KMS-11 (cell line): ENCODE results near the gene XRN2.

Experiments
- H2AFZ ChIP-seq: fragments of 200-600 bp; sonication (generic); 2 replicates; pipeline ENCODE4 v1.6.1; 2016; ENCODE audit warnings: antibody characterized with exemption, mixed run types, low read depth
- H3K27ac ChIP-seq: fragments of 200-600 bp; sonication (generic); 2 replicates; pipeline ENCODE4 v1.6.1; 2016; ENCODE audit warnings: mild to moderate bottlenecking, mixed run types
- H3K27me3 ChIP-seq: fragments of 200-600 bp; sonication (generic); 2 replicates; pipeline ENCODE4 v1.6.1; 2017; ENCODE audit warnings: mild to moderate bottlenecking, low read depth, mixed run types, moderate library complexity; ENCODE audit not compliant: insufficient read depth
- H3K36me3 ChIP-seq: fragments of 200-600 bp; sonication (generic); 2 replicates; pipeline ENCODE4 v1.6.1; 2017; ENCODE audit warnings: mild to moderate bottlenecking, mixed run types; ENCODE audit not compliant: insufficient read depth
- H3K4me1 ChIP-seq: fragments of 200-600 bp; sonication (generic); 2 replicates; pipeline ENCODE4 v1.6.1; 2016; ENCODE audit warnings: mild to moderate bottlenecking, low read depth, mixed run types; ENCODE audit not compliant: poor library complexity, severe bottlenecking
- H3K4me2 ChIP-seq: fragments of 200-600 bp; sonication (generic); 2 replicates; pipeline ENCODE4 v1.7.0; 2016; ENCODE audit warnings: mild to moderate bottlenecking, mixed run types
- H3K4me3 ChIP-seq: fragments of 200-600 bp; sonication (generic); IDR thresholded peaks from 2 replicates; pipeline ENCODE4 v1.6.1; 2017; ENCODE audit warnings: low read depth, low read length, mixed read lengths; ENCODE audit not compliant: insufficient read depth
- H3K79me2 ChIP-seq: fragments of 200-600 bp; sonication (generic); 2 replicates; pipeline ENCODE4 v1.6.1; 2016; ENCODE audit warnings: low read depth, mixed run types; ENCODE audit not compliant: insufficient read depth
- H3K9ac ChIP-seq: fragments of 200-600 bp; sonication (generic); 2 replicates; pipeline ENCODE4 v1.6.1; 2016; ENCODE audit warnings: mild to moderate bottlenecking, mixed run types
- H4K20me1 ChIP-seq: fragments of 200-600 bp; sonication (generic); 2 replicates; pipeline ENCODE4 v1.6.1; 2016; ENCODE audit warnings: mild to moderate bottlenecking, mixed run types; ENCODE audit not compliant: insufficient read depth
- TF ChIP-seq, protein P1 (sequence below): fragments of 200-600 bp; sonication (generic); conservative IDR thresholded peaks from 2 replicates; pipeline ENCODE4 v1.6.1; 2017; ENCODE audit warnings: low read depth, mild to moderate bottlenecking, antibody characterized with exemption, low read length, moderate library complexity, mixed read lengths

The XRN2 gene

DNA sequence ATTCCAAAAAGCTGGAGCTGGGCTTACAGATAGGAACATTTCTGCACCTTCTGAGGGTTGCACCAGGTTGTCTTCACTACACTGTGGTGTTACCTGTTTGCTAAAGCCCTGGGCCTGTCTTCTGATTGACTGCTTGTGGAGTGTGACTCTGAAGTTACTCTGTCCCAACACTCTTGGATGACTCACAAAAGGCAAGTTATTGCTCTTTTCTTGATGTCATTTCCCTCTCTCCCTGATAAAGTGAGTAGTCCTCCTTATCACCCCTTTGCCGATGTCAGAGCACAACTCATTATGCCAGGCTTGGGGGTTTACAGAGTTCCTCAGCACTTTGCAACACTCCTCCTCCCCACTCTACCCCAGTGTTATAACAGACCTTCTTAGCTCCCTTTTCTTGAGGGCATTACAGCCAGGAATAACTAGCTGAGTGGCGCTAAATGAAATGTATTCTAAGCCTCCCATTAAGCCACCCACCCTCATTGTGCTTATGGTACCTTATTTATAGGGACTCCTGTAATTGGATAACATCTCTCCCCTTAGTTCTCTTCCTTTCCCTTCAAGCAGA lies 130.3 kb downstream of the XRN2 start:
- Histone ChIP-seq H3K79me2 (no peaks in the 10 kb centered on the region), H4K20me1 (no peaks in the 10 kb centered on the region), H3K4me1 (no peaks in the 10 kb centered on the region), H3K27ac (no peak overlapping the region), H2AFZ (no peak overlapping the region), H3K9ac (no peak overlapping the region), H3K27me3 (no peaks in the 10 kb centered on the region), H3K4me3 (no peak overlapping the region), H3K36me3 (no peaks in the 10 kb centered on the region), H3K4me2 (no peak overlapping the region)
- TF ChIP-seq, protein P1, sequence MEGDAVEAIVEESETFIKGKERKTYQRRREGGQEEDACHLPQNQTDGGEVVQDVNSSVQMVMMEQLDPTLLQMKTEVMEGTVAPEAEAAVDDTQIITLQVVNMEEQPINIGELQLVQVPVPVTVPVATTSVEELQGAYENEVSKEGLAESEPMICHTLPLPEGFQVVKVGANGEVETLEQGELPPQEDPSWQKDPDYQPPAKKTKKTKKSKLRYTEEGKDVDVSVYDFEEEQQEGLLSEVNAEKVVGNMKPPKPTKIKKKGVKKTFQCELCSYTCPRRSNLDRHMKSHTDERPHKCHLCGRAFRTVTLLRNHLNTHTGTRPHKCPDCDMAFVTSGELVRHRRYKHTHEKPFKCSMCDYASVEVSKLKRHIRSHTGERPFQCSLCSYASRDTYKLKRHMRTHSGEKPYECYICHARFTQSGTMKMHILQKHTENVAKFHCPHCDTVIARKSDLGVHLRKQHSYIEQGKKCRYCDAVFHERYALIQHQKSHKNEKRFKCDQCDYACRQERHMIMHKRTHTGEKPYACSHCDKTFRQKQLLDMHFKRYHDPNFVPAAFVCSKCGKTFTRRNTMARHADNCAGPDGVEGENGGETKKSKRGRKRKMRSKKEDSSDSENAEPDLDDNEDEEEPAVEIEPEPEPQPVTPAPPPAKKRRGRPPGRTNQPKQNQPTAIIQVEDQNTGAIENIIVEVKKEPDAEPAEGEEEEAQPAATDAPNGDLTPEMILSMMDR, result no peak

DNA sequence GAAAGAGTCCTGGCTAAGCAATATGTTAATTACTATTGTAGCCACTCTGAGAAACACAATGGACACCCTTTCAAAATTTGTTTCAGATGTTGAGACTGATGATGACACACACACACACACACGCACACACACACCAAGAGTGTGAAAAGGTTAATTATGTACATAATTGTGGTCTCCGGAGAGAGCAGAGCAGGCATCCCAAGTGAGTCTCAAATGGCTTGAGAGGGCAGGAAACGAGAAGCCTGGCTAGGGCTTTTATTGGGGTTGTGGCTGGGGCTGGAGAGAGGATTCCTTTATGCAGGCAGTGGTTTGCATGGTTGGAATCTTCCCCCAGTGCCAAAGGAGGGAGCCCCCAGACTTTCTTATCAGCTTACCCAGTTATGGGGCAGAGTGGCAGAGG lies 132.4 kb downstream of the XRN2 start:
- no peak overlapping the region for H3K4me2 ChIP-seq
- no peaks in the 10 kb centered on the region for H3K27me3 ChIP-seq
- TF ChIP-seq, protein P1, result no peak
- H3K4me3 ChIP-seq, result no peak overlapping the region
- no peaks in the 10 kb centered on the region for H3K36me3 ChIP-seq
- H3K27ac ChIP-seq, result no peak overlapping the region
- H3K4me1 ChIP-seq, result no peaks in the 10 kb centered on the region
- H4K20me1 ChIP-seq, result no peaks in the 10 kb centered on the region
- H3K79me2 ChIP-seq, result no peaks in the 10 kb centered on the region
- no peak overlapping the region for H3K9ac ChIP-seq
- no peak overlapping the region for H2AFZ ChIP-seq

DNA sequence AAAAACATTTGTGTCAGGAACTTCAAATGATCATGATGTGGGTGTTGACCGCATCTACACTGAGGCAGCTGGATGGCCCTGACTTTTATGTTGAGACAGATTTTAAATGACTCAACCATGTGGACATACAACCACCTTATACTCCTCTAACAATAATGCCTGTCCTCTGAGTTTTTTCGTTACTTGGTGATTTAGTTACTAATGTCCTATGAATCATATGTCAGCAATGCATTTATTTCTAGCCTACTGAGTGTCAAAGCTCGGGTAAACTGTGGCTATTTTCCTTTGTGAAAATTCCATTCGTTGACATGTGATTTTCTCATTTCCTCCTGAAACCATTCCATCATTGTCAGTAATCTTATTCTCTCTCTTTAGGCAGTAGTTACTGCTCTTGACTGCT lies 133.1 kb downstream of the XRN2 start:
- H3K9ac ChIP-seq, result no peak overlapping the region
- no peaks in the 10 kb centered on the region for H3K4me1 ChIP-seq
- H3K4me3 ChIP-seq, result no peak overlapping the region
- TF ChIP-seq, protein P1, result no peak
- H3K36me3 ChIP-seq, result no peaks in the 10 kb centered on the region
- H3K27me3 ChIP-seq, result no peaks in the 10 kb centered on the region
- no peaks in the 10 kb centered on the region for H4K20me1 ChIP-seq
- H3K79me2 ChIP-seq, result no peaks in the 10 kb centered on the region
- H3K4me2 ChIP-seq, result no peak overlapping the region
- H3K27ac ChIP-seq, result no peak overlapping the region
- no peak overlapping the region for H2AFZ ChIP-seq

DNA sequence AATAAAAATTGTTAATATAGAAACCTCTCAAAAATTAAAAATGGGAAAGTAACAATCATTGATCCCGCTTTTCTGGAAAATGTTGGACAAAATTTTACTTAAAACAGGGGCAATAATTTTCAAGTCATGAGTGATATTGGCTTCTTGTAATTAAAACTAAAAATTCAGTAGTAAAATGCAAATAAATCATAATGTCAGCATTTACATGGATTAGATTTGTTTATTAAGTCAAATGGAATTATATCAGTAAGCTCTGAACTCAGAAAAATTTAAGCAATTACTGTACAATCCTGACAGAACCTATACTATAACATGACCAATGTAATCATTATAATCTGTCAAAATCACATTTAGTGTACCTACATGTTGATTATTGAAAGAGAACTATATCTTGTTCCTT lies 134.1 kb downstream of the XRN2 start:
- no peaks in the 10 kb centered on the region for H4K20me1 ChIP-seq
- no peak overlapping the region for H3K4me2 ChIP-seq
- no peaks in the 10 kb centered on the region for H3K27me3 ChIP-seq
- H3K36me3 ChIP-seq, result no peaks in the 10 kb centered on the region
- no peaks in the 10 kb centered on the region for H3K79me2 ChIP-seq
- no peak overlapping the region for H3K9ac ChIP-seq
- TF ChIP-seq, protein P1, result no peak
- H3K27ac ChIP-seq, result no peak overlapping the region
- H2AFZ ChIP-seq, result no peak overlapping the region
- H3K4me1 ChIP-seq, result no peaks in the 10 kb centered on the region
- H3K4me3 ChIP-seq, result no peak overlapping the region

DNA sequence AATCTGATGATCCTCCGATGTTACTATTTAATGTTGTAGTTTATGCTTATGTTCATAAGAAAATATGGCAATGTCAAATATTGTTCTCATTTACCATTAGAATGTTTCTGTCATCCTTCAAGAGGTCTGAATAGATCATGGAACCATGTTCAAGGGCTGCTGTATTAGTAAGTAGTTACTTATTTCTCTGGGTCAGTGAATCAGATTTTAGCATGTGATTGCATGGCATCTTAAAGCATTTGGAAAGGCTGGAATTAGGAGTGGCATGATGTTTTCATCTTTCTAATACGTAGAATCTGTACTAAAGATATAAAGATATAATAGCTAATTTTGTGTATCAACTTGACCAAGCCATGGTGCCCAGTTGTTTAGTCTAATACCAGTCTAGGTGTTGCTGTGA lies 134.7 kb downstream of the XRN2 start:
- no peaks in the 10 kb centered on the region for H3K79me2 ChIP-seq
- H4K20me1 ChIP-seq, result no peaks in the 10 kb centered on the region
- no peak overlapping the region for H3K4me2 ChIP-seq
- H3K9ac ChIP-seq, result no peak overlapping the region
- no peak overlapping the region for H3K27ac ChIP-seq
- TF ChIP-seq, protein P1, result no peak
- H3K4me3 ChIP-seq, result no peak overlapping the region
- H2AFZ ChIP-seq, result no peak overlapping the region
- no peaks in the 10 kb centered on the region for H3K4me1 ChIP-seq
- no peaks in the 10 kb centered on the region for H3K36me3 ChIP-seq
- H3K27me3 ChIP-seq, result no peaks in the 10 kb centered on the region
